GM18526 (cell line): ENCODE measurements around the gene BIRC6.

Experiments
- POLR2A ChIP-seq: IDR thresholded peaks from 3 replicates; pipeline ENCODE4 v1.6.1; 2011; ENCODE audit not compliant: insufficient read length; ENCODE audit errors: extremely low read depth

The BIRC6 gene

GRCh38 chr2:32627814-32628579 lies 271.2 kb downstream of the BIRC6 start, which contains the start of gene TTC27:
TSS of gene TTC27 (plus strand) at chr2:32628050. CDS start at chr2:32628293, 243 bp downstream.
- peak; percentile 70 for TF ChIP-seq POLR2A

- no peak for TF ChIP-seq POLR2A
These were observed 275.3 kb downstream of the BIRC6 start for GRCh38 chr2:32632089-32632488.

GRCh38 chr2:32633040-32633439 lies 276.2 kb downstream of the BIRC6 start:
- TF ChIP-seq POLR2A = no peak

GRCh38 chr2:32641180-32641579 lies 284.4 kb downstream of the BIRC6 start:
- no peak for TF ChIP-seq POLR2A

- no peak for TF ChIP-seq POLR2A
These were observed 290.4 kb downstream of the BIRC6 start for GRCh38 chr2:32647180-32647651.

- no peak for TF ChIP-seq POLR2A
These were observed 295.9 kb downstream of the BIRC6 start for GRCh38 chr2:32652555-32653209.

DNA sequence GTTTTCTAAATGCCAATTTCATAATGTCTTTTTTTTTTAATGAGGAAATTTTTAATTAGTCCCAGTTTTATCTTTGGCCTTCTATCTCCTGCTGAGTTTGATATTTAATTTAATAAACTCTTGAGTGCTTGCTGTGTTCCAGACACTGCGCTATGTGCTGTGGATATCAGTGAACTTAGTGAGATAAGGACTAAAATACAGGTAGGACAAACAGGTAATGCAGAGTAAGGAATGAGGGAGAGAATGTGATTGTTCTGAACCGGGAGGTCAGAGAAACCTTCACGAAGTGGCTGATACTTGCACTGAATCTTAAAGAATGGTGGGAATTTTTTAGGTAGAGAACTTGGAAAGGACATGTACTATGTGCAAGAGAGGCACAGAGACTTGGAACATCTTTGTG lies 299.2 kb downstream of the BIRC6 start:
- TF ChIP-seq POLR2A = no peak

DNA sequence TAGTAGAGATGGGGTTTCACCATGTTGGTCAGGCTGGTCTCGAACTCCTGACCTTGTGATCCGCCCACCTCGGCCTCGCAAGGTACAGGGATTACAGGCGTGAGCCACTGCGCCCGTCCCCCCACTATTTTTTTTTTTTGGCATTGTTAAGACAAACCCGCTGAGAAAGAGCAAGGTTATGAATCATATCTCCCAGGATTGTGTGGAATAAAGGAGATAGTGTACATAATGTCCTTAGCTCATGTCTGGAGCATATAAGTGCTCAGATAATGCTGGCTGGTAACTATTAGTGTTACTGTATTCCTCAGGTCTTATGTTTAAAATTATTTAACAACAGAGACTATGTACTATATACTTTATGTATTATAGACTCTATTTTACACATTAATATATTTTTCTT lies 307.0 kb downstream of the BIRC6 start:
- no peak for TF ChIP-seq POLR2A

- no peak for TF ChIP-seq POLR2A
These were observed 309.9 kb downstream of the BIRC6 start for GRCh38 chr2:32666704-32667103.

- TF ChIP-seq POLR2A = no peak
These were observed 311.4 kb downstream of the BIRC6 start for GRCh38 chr2:32668254-32668653.
